ENCODE measurements around the gene GDAP2. TPM values are rescaled to one million over a fixed set of nuclear protein-coding genes. Genes with fewer than 3 reads are reported as not detected.

GDAP2 gene
- total and polyA plus RNA-seq, 2 donors (not counting 1 experiment from before 2014, with no cell fraction given), result 6.8 to 36.7 TPM

DNA sequence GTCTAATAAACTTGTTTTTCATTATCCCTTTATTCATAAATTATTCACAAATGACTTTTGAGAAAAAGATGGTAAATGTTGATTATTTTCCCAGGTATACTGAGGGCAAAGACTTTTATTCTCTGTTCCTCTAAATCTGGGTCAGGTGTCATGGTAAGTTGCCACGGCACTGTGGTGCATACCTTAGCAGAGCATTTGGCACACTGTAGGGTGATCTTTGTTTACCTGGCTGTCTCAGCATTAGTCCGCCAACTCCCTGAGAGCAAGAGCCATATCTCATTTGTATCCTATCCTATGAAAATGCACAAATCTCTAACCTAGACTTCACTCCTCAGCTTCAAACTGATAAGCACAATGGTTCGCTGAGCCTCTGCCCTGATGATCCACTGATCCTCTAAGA, 24.9 kb downstream of the GDAP2 start:
- Mint-ChIP-seq H3K9me3 (ENCODE audit: insufficient read depth) (no peaks in the 10 kb centered on the region), H3K27ac (no peak overlapping the region), H3K4me1 (no peaks in the 10 kb centered on the region), H3K27me3 (no peaks in the 10 kb centered on the region), H3K4me3 (no peak overlapping the region)
- Histone ChIP-seq H3K27ac (ENCODE audit: low read length in 2 of 2) (no peak overlapping the region), H3K27me3 (replicated peaks in 1 of 4; ENCODE audit: control extremely low read depth in 1 of 4, control insufficient read depth in 3 of 4, insufficient read depth in 4 of 4, low read length in 3 of 4) (no peaks in the 10 kb centered on the region), H2AFZ (ENCODE audit: insufficient read depth, low read depth, low read length, poor library complexity, severe bottlenecking) (no peak overlapping the region), H3K9ac (ENCODE audit: low read length) (no peak overlapping the region), H3K36me3 (replicated peaks in 1 of 2; ENCODE audit: control extremely low read depth in 1 of 2, control insufficient read depth in 1 of 2, extremely low read depth in 1 of 2, insufficient read depth in 2 of 2, low read length in 1 of 2) (peaks cover 22 to 52% of the 10 kb centered on the region in 2 experiments), H3K4me3 (ENCODE audit: control extremely low read depth in 1 of 5, extremely low read depth in 1 of 5, insufficient read depth in 1 of 5, low read depth in 2 of 5, low read length in 4 of 5) (no peak overlapping the region), H4K20me1 (ENCODE audit: control insufficient read depth, insufficient read depth, low read length, poor library complexity, severe bottlenecking) (no peaks in the 10 kb centered on the region), H3K4me1 (ENCODE audit: control insufficient read depth in 2 of 2, insufficient read depth in 2 of 2, low read length in 2 of 2) (no peaks in the 10 kb centered on the region), H3K4me2 (replicated peaks; ENCODE audit: low read depth, low read length, poor library complexity, severe bottlenecking) (no peak overlapping the region), H3K9me3 (ENCODE audit: control extremely low read depth in 1 of 3, control insufficient read depth in 2 of 3, insufficient read depth in 1 of 3, low read length in 2 of 3) (peaks cover 0 to 3% (median 0%) of the 10 kb centered on the region in 3 donors), H3K79me2 (ENCODE audit: control insufficient read depth, insufficient read depth, low read length) (no peaks in the 10 kb centered on the region)
- intact Hi-C loops (cut with micrococcal nuclease), result no loop called here
- WGBS (ENCODE audit: insufficient coverage), result 100% methylated on average over 2 of the region's 3 CpGs
- CTCF ChIA-PET, result interaction anchor here (1.8 kb wide), 1 partner anchor 9 kb away, joined by 6 read pairs; no protein-coding TSS in a partner anchor
- POLR2A ChIA-PET, result no interaction called here
- ATAC-seq (ENCODE audit: low read depth) (no peak), DNase-seq (no peak)
- TF ChIP-seq, protein P1, sequence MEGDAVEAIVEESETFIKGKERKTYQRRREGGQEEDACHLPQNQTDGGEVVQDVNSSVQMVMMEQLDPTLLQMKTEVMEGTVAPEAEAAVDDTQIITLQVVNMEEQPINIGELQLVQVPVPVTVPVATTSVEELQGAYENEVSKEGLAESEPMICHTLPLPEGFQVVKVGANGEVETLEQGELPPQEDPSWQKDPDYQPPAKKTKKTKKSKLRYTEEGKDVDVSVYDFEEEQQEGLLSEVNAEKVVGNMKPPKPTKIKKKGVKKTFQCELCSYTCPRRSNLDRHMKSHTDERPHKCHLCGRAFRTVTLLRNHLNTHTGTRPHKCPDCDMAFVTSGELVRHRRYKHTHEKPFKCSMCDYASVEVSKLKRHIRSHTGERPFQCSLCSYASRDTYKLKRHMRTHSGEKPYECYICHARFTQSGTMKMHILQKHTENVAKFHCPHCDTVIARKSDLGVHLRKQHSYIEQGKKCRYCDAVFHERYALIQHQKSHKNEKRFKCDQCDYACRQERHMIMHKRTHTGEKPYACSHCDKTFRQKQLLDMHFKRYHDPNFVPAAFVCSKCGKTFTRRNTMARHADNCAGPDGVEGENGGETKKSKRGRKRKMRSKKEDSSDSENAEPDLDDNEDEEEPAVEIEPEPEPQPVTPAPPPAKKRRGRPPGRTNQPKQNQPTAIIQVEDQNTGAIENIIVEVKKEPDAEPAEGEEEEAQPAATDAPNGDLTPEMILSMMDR (IDR thresholded peaks at IDR 0.05), result no peak
- no peak for TF ChIP-seq EZH2 (IDR thresholded peaks at IDR 0.05; ENCODE audit: borderline replicate concordance, insufficient read depth, low read depth, low read length, poor library complexity, severe bottlenecking)

DNA sequence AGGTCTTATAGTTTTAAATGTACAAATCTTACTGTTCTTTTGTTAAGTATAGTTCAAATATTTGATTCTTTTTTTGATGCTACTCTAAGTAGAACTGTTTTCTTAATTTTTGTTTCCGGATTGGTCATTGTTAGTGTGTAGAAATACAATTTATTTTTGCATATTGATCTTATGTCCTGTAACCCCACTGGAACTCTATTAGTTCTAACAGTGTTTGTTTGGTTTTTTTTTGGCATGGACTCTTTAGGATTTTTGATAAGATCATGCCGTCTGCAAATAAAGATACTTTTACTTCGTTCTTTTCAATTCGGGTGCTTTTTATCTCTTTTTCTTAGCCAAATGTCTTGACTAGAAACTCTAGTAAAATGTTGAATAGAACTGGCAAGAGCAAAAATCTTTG, 26.5 kb downstream of the GDAP2 start:
- intact Hi-C loops (cut with micrococcal nuclease), result no loop called here
- Mint-ChIP-seq H3K4me1 (no peaks in the 10 kb centered on the region), H3K27ac (no peak overlapping the region), H3K9me3 (ENCODE audit: insufficient read depth) (no peaks in the 10 kb centered on the region), H3K27me3 (no peaks in the 10 kb centered on the region), H3K4me3 (no peak overlapping the region)
- no peaks in the 10 kb centered on the region for H3K4me1 ChIP-seq (ENCODE audit: control insufficient read depth in 2 of 2, insufficient read depth in 2 of 2, low read length in 2 of 2)
- no peak overlapping the region for H2AFZ ChIP-seq (ENCODE audit: insufficient read depth, low read depth, low read length, poor library complexity, severe bottlenecking)
- no peak overlapping the region for H3K4me2 ChIP-seq (replicated peaks; ENCODE audit: low read depth, low read length, poor library complexity, severe bottlenecking)
- peaks cover 27 to 59% of the 10 kb centered on the region in 2 experiments for H3K36me3 ChIP-seq (replicated peaks in 1 of 2; ENCODE audit: control extremely low read depth in 1 of 2, control insufficient read depth in 1 of 2, extremely low read depth in 1 of 2, insufficient read depth in 2 of 2, low read length in 1 of 2)
- no peak for ATAC-seq (ENCODE audit: low read depth)
- no peak for DNase-seq
- H3K27me3 ChIP-seq (replicated peaks in 1 of 4; ENCODE audit: control extremely low read depth in 1 of 4, control insufficient read depth in 3 of 4, insufficient read depth in 4 of 4, low read length in 3 of 4), result no peaks in the 10 kb centered on the region
- H3K9me3 ChIP-seq (ENCODE audit: control extremely low read depth in 1 of 3, control insufficient read depth in 2 of 3, insufficient read depth in 1 of 3, low read length in 2 of 3), result peaks cover 0 to 3% (median 0%) of the 10 kb centered on the region in 3 donors
- H3K79me2 ChIP-seq (ENCODE audit: control insufficient read depth, insufficient read depth, low read length), result no peaks in the 10 kb centered on the region
- CTCF ChIA-PET, result no interaction called here
- no peaks in the 10 kb centered on the region for H4K20me1 ChIP-seq (ENCODE audit: control insufficient read depth, insufficient read depth, low read length, poor library complexity, severe bottlenecking)
- POLR2A ChIA-PET, result no interaction called here
- H3K4me3 ChIP-seq (ENCODE audit: control extremely low read depth in 1 of 5, extremely low read depth in 1 of 5, insufficient read depth in 1 of 5, low read depth in 2 of 5, low read length in 4 of 5), result no peak overlapping the region
- no peak overlapping the region for H3K9ac ChIP-seq (ENCODE audit: low read length)
- no peak for TF ChIP-seq EZH2 (IDR thresholded peaks at IDR 0.05; ENCODE audit: borderline replicate concordance, insufficient read depth, low read depth, low read length, poor library complexity, severe bottlenecking)
- TF ChIP-seq, protein P1 (IDR thresholded peaks at IDR 0.05), result no peak
- H3K27ac ChIP-seq (ENCODE audit: low read length in 2 of 2), result no peak overlapping the region
- no CpG with 5 or more reads among the region's 4 CpGs for WGBS (ENCODE audit: insufficient coverage)

Measured in B cell (primary cell).